ENCODE measurements around the gene VEGFB. TPM values are rescaled to one million over a fixed set of nuclear protein-coding genes. Genes with fewer than 3 reads are reported as not detected.

Gene VEGFB
- total RNA-seq, 1 experiment from 2014 or later: 43.4 TPM

- peak overlapping the region; percentile 91 for H3K9ac ChIP-seq (ENCODE audit: low read length)
- H3K4me2 ChIP-seq (ENCODE audit: low read depth, low read length, poor library complexity, severe bottlenecking): peak overlapping the region; percentile 90
- no peak overlapping the region for H2AFZ ChIP-seq (ENCODE audit: low read length)
- no peaks in the 10 kb centered on the region for H3K9me3 ChIP-seq (ENCODE audit: low read length)
- H3K4me3 ChIP-seq (ENCODE audit: low read length): peak overlapping the region; percentile 82
- H3K79me2 ChIP-seq (ENCODE audit: low read length): peaks cover 18% of the 10 kb centered on the region; the same call in 1 of the 2 replicates
- H3K36me3 ChIP-seq (ENCODE audit: insufficient read depth, low read length): peaks cover 18% of the 10 kb centered on the region; the same call in 1 of the 2 replicates
- no peaks in the 10 kb centered on the region for H3K27me3 ChIP-seq (ENCODE audit: low read length)
- H3K27ac ChIP-seq (ENCODE audit: low read length): peak overlapping the region; percentile 92
- DNase-seq: no peak
- no peaks in the 10 kb centered on the region for H3K9me2 ChIP-seq (replicated peaks; ENCODE audit: insufficient read depth, low read length)
- H4K20me1 ChIP-seq (ENCODE audit: insufficient read depth, low read depth, low read length): peaks cover 8% of the 10 kb centered on the region; the same call in 1 of the 2 replicates
- H3K4me1 ChIP-seq (ENCODE audit: low read length): peaks cover 74% of the 10 kb centered on the region
Measured at GRCh38 chr11:64208086-64208795, 26.1 kb upstream of the VEGFB start.

GRCh38 chr11:64208796-64209562 is 25.4 kb upstream of the VEGFB start:
- peaks cover 73% of the 10 kb centered on the region for H3K4me1 ChIP-seq (ENCODE audit: low read length)

GRCh38 chr11:64209563-64209843 is 24.9 kb upstream of the VEGFB start:
- no peak overlapping the region for H3K4me2 ChIP-seq (ENCODE audit: low read depth, low read length, poor library complexity, severe bottlenecking)
- DNase-seq: no peak
- H3K27ac ChIP-seq (ENCODE audit: low read length): no peak overlapping the region
- peaks cover 73% of the 10 kb centered on the region for H3K4me1 ChIP-seq (ENCODE audit: low read length)
- H4K20me1 ChIP-seq (ENCODE audit: insufficient read depth, low read depth, low read length): peaks cover 8% of the 10 kb centered on the region; the same call in 1 of the 2 replicates
- peaks cover 14% of the 10 kb centered on the region; the same call in 1 of the 2 replicates for H3K36me3 ChIP-seq (ENCODE audit: insufficient read depth, low read length)
- peaks cover 18% of the 10 kb centered on the region; the same call in 1 of the 2 replicates for H3K79me2 ChIP-seq (ENCODE audit: low read length)
- H3K9me3 ChIP-seq (ENCODE audit: low read length): no peaks in the 10 kb centered on the region
- H3K9me2 ChIP-seq (replicated peaks; ENCODE audit: insufficient read depth, low read length): no peaks in the 10 kb centered on the region
- H2AFZ ChIP-seq (ENCODE audit: low read length): no peak overlapping the region
- no peak overlapping the region for H3K4me3 ChIP-seq (ENCODE audit: low read length)
- H3K9ac ChIP-seq (ENCODE audit: low read length): no peak overlapping the region
- H3K27me3 ChIP-seq (ENCODE audit: low read length): no peaks in the 10 kb centered on the region

More at GRCh38 chr11:64208796-64209562, 25.4 kb upstream of the VEGFB start:
- peaks cover 8% of the 10 kb centered on the region; the same call in 1 of the 2 replicates for H4K20me1 ChIP-seq (ENCODE audit: insufficient read depth, low read depth, low read length)
- no peaks in the 10 kb centered on the region for H3K9me3 ChIP-seq (ENCODE audit: low read length)
- DNase-seq: no peak
- peak overlapping the region; percentile 92; the same call in 1 of the 2 replicates for H3K27ac ChIP-seq (ENCODE audit: low read length)
- H3K4me3 ChIP-seq (ENCODE audit: low read length): no peak overlapping the region
- H3K36me3 ChIP-seq (ENCODE audit: insufficient read depth, low read length): peaks cover 15% of the 10 kb centered on the region; the same call in 1 of the 2 replicates
- H3K79me2 ChIP-seq (ENCODE audit: low read length): peaks cover 18% of the 10 kb centered on the region; the same call in 1 of the 2 replicates
- no peaks in the 10 kb centered on the region for H3K27me3 ChIP-seq (ENCODE audit: low read length)
- H3K4me2 ChIP-seq (ENCODE audit: low read depth, low read length, poor library complexity, severe bottlenecking): no peak overlapping the region
- no peaks in the 10 kb centered on the region for H3K9me2 ChIP-seq (replicated peaks; ENCODE audit: insufficient read depth, low read length)
- no peak overlapping the region for H2AFZ ChIP-seq (ENCODE audit: low read length)
- peak overlapping the region; percentile 91; the same call in 1 of the 2 replicates for H3K9ac ChIP-seq (ENCODE audit: low read length)

GRCh38 chr11:64210301-64211020 is 23.9 kb upstream of the VEGFB start:
- H2AFZ ChIP-seq (ENCODE audit: low read length): no peak overlapping the region
- H3K27me3 ChIP-seq (ENCODE audit: low read length): no peaks in the 10 kb centered on the region
- H3K4me1 ChIP-seq (ENCODE audit: low read length): peaks cover 73% of the 10 kb centered on the region
- H3K9me2 ChIP-seq (replicated peaks; ENCODE audit: insufficient read depth, low read length): no peaks in the 10 kb centered on the region
- H3K79me2 ChIP-seq (ENCODE audit: low read length): peaks cover 15% of the 10 kb centered on the region; the same call in 1 of the 2 replicates
- H3K9me3 ChIP-seq (ENCODE audit: low read length): no peaks in the 10 kb centered on the region
- H3K4me2 ChIP-seq (ENCODE audit: low read depth, low read length, poor library complexity, severe bottlenecking): no peak overlapping the region
- no peak overlapping the region for H3K27ac ChIP-seq (ENCODE audit: low read length)
- no peak overlapping the region for H3K4me3 ChIP-seq (ENCODE audit: low read length)
- no peak overlapping the region for H3K9ac ChIP-seq (ENCODE audit: low read length)
- peaks cover 14% of the 10 kb centered on the region; the same call in 1 of the 2 replicates for H3K36me3 ChIP-seq (ENCODE audit: insufficient read depth, low read length)
- no peak for DNase-seq
- H4K20me1 ChIP-seq (ENCODE audit: insufficient read depth, low read depth, low read length): peaks cover 8% of the 10 kb centered on the region; the same call in 1 of the 2 replicates

GRCh38 chr11:64211181-64211872 is 23.1 kb upstream of the VEGFB start:
- peaks cover 71% of the 10 kb centered on the region for H3K4me1 ChIP-seq (ENCODE audit: low read length)
- no peak overlapping the region for H3K9ac ChIP-seq (ENCODE audit: low read length)
- peaks cover 12% of the 10 kb centered on the region; the same call in 1 of the 2 replicates for H3K79me2 ChIP-seq (ENCODE audit: low read length)
- peaks cover 8% of the 10 kb centered on the region; the same call in 1 of the 2 replicates for H4K20me1 ChIP-seq (ENCODE audit: insufficient read depth, low read depth, low read length)
- no peak overlapping the region for H3K4me2 ChIP-seq (ENCODE audit: low read depth, low read length, poor library complexity, severe bottlenecking)
- H3K9me2 ChIP-seq (replicated peaks; ENCODE audit: insufficient read depth, low read length): no peaks in the 10 kb centered on the region
- H3K27ac ChIP-seq (ENCODE audit: low read length): no peak overlapping the region
- no peak overlapping the region for H3K4me3 ChIP-seq (ENCODE audit: low read length)
- peaks cover 14% of the 10 kb centered on the region; the same call in 1 of the 2 replicates for H3K36me3 ChIP-seq (ENCODE audit: insufficient read depth, low read length)
- no peaks in the 10 kb centered on the region for H3K27me3 ChIP-seq (ENCODE audit: low read length)
- DNase-seq: no peak
- no peaks in the 10 kb centered on the region for H3K9me3 ChIP-seq (ENCODE audit: low read length)
- no peak overlapping the region for H2AFZ ChIP-seq (ENCODE audit: low read length)

- H3K27ac ChIP-seq (ENCODE audit: low read length): no peak overlapping the region
- H3K36me3 ChIP-seq (ENCODE audit: insufficient read depth, low read length): peaks cover 15% of the 10 kb centered on the region; the same call in 1 of the 2 replicates
- no peaks in the 10 kb centered on the region for H4K20me1 ChIP-seq (ENCODE audit: insufficient read depth, low read depth, low read length)
- no peak overlapping the region for H3K4me2 ChIP-seq (ENCODE audit: low read depth, low read length, poor library complexity, severe bottlenecking)
- no peak for DNase-seq
- no peak overlapping the region for H3K9ac ChIP-seq (ENCODE audit: low read length)
- H3K79me2 ChIP-seq (ENCODE audit: low read length): no peaks in the 10 kb centered on the region
- H3K27me3 ChIP-seq (ENCODE audit: low read length): no peaks in the 10 kb centered on the region
- no peaks in the 10 kb centered on the region for H3K9me2 ChIP-seq (replicated peaks; ENCODE audit: insufficient read depth, low read length)
- H3K4me1 ChIP-seq (ENCODE audit: low read length): peaks cover 40% of the 10 kb centered on the region
- no peak overlapping the region for H2AFZ ChIP-seq (ENCODE audit: low read length)
- no peaks in the 10 kb centered on the region for H3K9me3 ChIP-seq (ENCODE audit: low read length)
- H3K4me3 ChIP-seq (ENCODE audit: low read length): no peak overlapping the region
Measured at GRCh38 chr11:64216879-64217278, 17.5 kb upstream of the VEGFB start.

- Histone ChIP-seq H4K20me1 (ENCODE audit: insufficient read depth, low read depth, low read length) (no peaks in the 10 kb centered on the region), H3K79me2 (ENCODE audit: low read length) (no peaks in the 10 kb centered on the region), H3K9me3 (ENCODE audit: low read length) (no peaks in the 10 kb centered on the region), H3K27ac (ENCODE audit: low read length) (no peak overlapping the region), H3K36me3 (ENCODE audit: insufficient read depth, low read length) (peaks cover 9% of the 10 kb centered on the region; the same call in 1 of the 2 replicates), H3K4me3 (ENCODE audit: low read length) (no peak overlapping the region), H3K9me2 (replicated peaks; ENCODE audit: insufficient read depth, low read length) (no peaks in the 10 kb centered on the region), H2AFZ (ENCODE audit: low read length) (no peak overlapping the region), H3K9ac (ENCODE audit: low read length) (no peak overlapping the region), H3K4me1 (ENCODE audit: low read length) (peaks cover 28% of the 10 kb centered on the region), H3K4me2 (ENCODE audit: low read depth, low read length, poor library complexity, severe bottlenecking) (no peak overlapping the region), H3K27me3 (ENCODE audit: low read length) (no peaks in the 10 kb centered on the region)
- DNase-seq: no peak
Measured at GRCh38 chr11:64218628-64219353, 15.6 kb upstream of the VEGFB start.

All from Karpas-422 (cell line).